HepG2 (cell line): ENCODE measurements around the gene ADAM15. TPM values are rescaled to one million over a fixed set of nuclear protein-coding genes. Genes with fewer than 3 reads are reported as not detected.
A peak's percentile ranks its signal among the peaks of the same experiment; 100 is the strongest.

ENCODE experiments used
- CENPT ChIP-seq: sonication (generic); formaldehyde crosslinking; IDR thresholded peaks from 2 replicates; pipeline ENCODE4 v1.8.0; 2022; ENCODE audit warnings: low read depth, mild to moderate bottlenecking, moderate library complexity, missing genetic modification reagents
- GFI1 ChIP-seq: sonication (generic); formaldehyde crosslinking; IDR thresholded peaks from 2 replicates; pipeline ENCODE4 v1.5.0; 2020; ENCODE audit warnings: missing genetic modification reagents, mild to moderate bottlenecking, borderline replicate concordance
- HMGXB3 ChIP-seq: sonication (generic); formaldehyde crosslinking; IDR thresholded peaks from 2 replicates; pipeline ENCODE4 v1.4.0; 2020; ENCODE audit warnings: missing genetic modification reagents, borderline replicate concordance
- HNF4A ChIP-seq: sonication (generic); formaldehyde crosslinking; IDR thresholded peaks from 2 replicates; pipeline ENCODE4 v1.4.0; 2020; ENCODE audit warnings: missing genetic modification reagents
- MAFG ChIP-seq: sonication (generic); formaldehyde crosslinking; IDR thresholded peaks from 2 replicates; pipeline ENCODE4 v1.5.1; 2020; ENCODE audit warnings: mild to moderate bottlenecking, missing genetic modification reagents
- MED8 ChIP-seq: sonication (generic); formaldehyde crosslinking; IDR thresholded peaks from 2 replicates; pipeline ENCODE4 v1.8.1; 2023; ENCODE audit warnings: mild to moderate bottlenecking, missing genetic modification reagents; ENCODE audit not compliant: insufficient replicate concordance
- MXD3 ChIP-seq: IDR thresholded peaks from 2 replicates; pipeline ENCODE4 v1.6.1; 2016; ENCODE audit warnings: mild to moderate bottlenecking, missing biosample characterization, missing genetic modification reagents
- PAWR ChIP-seq: sonication (generic); formaldehyde crosslinking; IDR thresholded peaks from 2 replicates; pipeline ENCODE4 v1.4.0; 2020; ENCODE audit warnings: missing genetic modification reagents, mild to moderate bottlenecking, borderline replicate concordance
- PHF21A ChIP-seq: sonication (generic); formaldehyde crosslinking; IDR thresholded peaks from 2 replicates; pipeline ENCODE4 v1.5.0; 2020; ENCODE audit warnings: mild to moderate bottlenecking, missing genetic modification reagents
- RXRA ChIP-seq: sonication (generic); formaldehyde crosslinking; IDR thresholded peaks from 2 replicates; pipeline ENCODE4 v1.5.1; 2020; ENCODE audit warnings: missing genetic modification reagents
- SOX5 ChIP-seq: IDR thresholded peaks from 2 replicates; pipeline ENCODE4 v1.6.1; 2016; ENCODE audit warnings: borderline replicate concordance
- SRSF1 ChIP-seq: fragments of 200-400 bp; formaldehyde crosslinking; optimal IDR thresholded peaks from 2 replicates; pipeline ENCODE3; 2017; ENCODE audit warnings: mild to moderate bottlenecking, low read depth, low read length, moderate library complexity
- ZBTB21 ChIP-seq: sonication (generic); formaldehyde crosslinking; IDR thresholded peaks from 2 replicates; pipeline ENCODE4 v1.4.0; 2020; ENCODE audit warnings: missing genetic modification reagents
- ZFP36 ChIP-seq: fragments of 150-350 bp; IDR thresholded peaks from 2 replicates; pipeline ENCODE4 v1.6.1; 2018; ENCODE audit warnings: borderline replicate concordance, low read length, low read depth; ENCODE audit not compliant: partially characterized antibody
- ZGPAT ChIP-seq: IDR thresholded peaks from 2 replicates; pipeline ENCODE4 v1.6.1; 2016; ENCODE audit warnings: mild to moderate bottlenecking
- ZNF235 ChIP-seq: sonication (generic); formaldehyde crosslinking; IDR thresholded peaks from 2 replicates; pipeline ENCODE4 v1.8.1; 2023; ENCODE audit warnings: mild to moderate bottlenecking, missing genetic modification reagents, borderline replicate concordance
- ZNF34 ChIP-seq: sonication (generic); formaldehyde crosslinking; IDR thresholded peaks from 2 replicates; pipeline ENCODE4 v1.4.0; 2020; ENCODE audit warnings: mild to moderate bottlenecking, missing genetic modification reagents, borderline replicate concordance
- ZNF414 ChIP-seq: sonication (generic); formaldehyde crosslinking; IDR thresholded peaks from 2 replicates; pipeline ENCODE4 v1.5.0; 2020; ENCODE audit warnings: missing genetic modification reagents
- ZNF451 ChIP-seq: sonication (generic); formaldehyde crosslinking; IDR thresholded peaks from 2 replicates; pipeline ENCODE4 v1.5.0; 2020; ENCODE audit warnings: mild to moderate bottlenecking, missing genetic modification reagents
- ZNF644 ChIP-seq: IDR thresholded peaks from 2 replicates; pipeline ENCODE4 v1.6.1; 2016; ENCODE audit warnings: low read depth
- ZNF788 ChIP-seq: sonication (generic); formaldehyde crosslinking; IDR thresholded peaks from 2 replicates; pipeline ENCODE4 v1.5.0; 2020; ENCODE audit warnings: mild to moderate bottlenecking, missing genetic modification reagents, borderline replicate concordance
- ZNF878 ChIP-seq: sonication (generic); formaldehyde crosslinking; IDR thresholded peaks from 2 replicates; pipeline ENCODE4 v1.8.1; 2023; ENCODE audit warnings: mild to moderate bottlenecking, missing genetic modification reagents, moderate library complexity
- ZSCAN9 ChIP-seq: IDR thresholded peaks from 2 replicates; pipeline ENCODE4 v1.6.1; 2016; ENCODE audit warnings: borderline replicate concordance
- polyA plus RNA-seq, 8 experiments: library from polyadenylated mRNA; depleted of rRNA in 3 of 8; stranded (reverse) in 7 of 8; unstranded in 1 of 8; fragments of >200 nt; fragmentation: Illumina TruSeq in 4 of 8; extraction: Trizol in 4 of 8; gene quantifications; 2 replicates each; pipeline versions ENCODE4 v1.2.1 to v1.2.3, GENCODE V29; 2011 to 2016; ENCODE audit warnings: low read depth in 4 of 8, missing spikeins in 1 of 8, mixed read lengths in 1 of 8; ENCODE audit not compliant: insufficient read depth in 1 of 8
- total RNA-seq, 5 experiments: library from RNA; depleted of rRNA; stranded (reverse); fragments of >200 nt; fragmentation: Illumina TruSeq; extraction: Trizol; gene quantifications; 2 replicates each; pipeline ENCODE4 v1.2.3, GENCODE V29; 2016; ENCODE audit warnings: low read depth in 1 of 5

The ADAM15 gene
- total and polyA plus RNA-seq, 2 of the 13 experiments (the other 11 are each of a cell fraction or from before 2014, with no cell fraction given), result 17.9 to 25.6 TPM

GRCh38 chr1:155017041-155017945 lies 33.8 kb upstream of the ADAM15 start (continued):
- peak; percentile 87 for TF ChIP-seq MXD3 (CRISPR knock-in tag)
- no peak for TF ChIP-seq ZBTB21 (CRISPR knock-in tag)
- TF ChIP-seq GFI1 (CRISPR knock-in tag), result peak; percentile 76; the same call in 1 of the 2 replicates
- TF ChIP-seq SOX5 (CRISPR knock-in tag), result peak; percentile 47; the same call in 1 of the 2 replicates
- peak; percentile 84; the same call in 1 of the 2 replicates for TF ChIP-seq ZNF414 (CRISPR knock-in tag)
- peak; percentile 90; the same call in 1 of the 2 replicates for TF ChIP-seq ZNF788 (CRISPR knock-in tag)
- 0 out of 2 replicates have a peak, but pooled peaks have one; percentile 58 for TF ChIP-seq HMGXB3 (CRISPR knock-in tag)
- TF ChIP-seq ZNF644 (CRISPR knock-in tag), result 0 out of 2 replicates have a peak, but pooled peaks have one; percentile 12
- no peak for TF ChIP-seq CENPT (CRISPR knock-in tag)
- TF ChIP-seq HNF4A (CRISPR knock-in tag), result peak; percentile 37; the same call in 1 of the 2 replicates
- no peak for TF ChIP-seq PAWR (CRISPR knock-in tag)
- peak; percentile 96 for TF ChIP-seq PHF21A (CRISPR knock-in tag)
- peak; percentile 70; the same call in 1 of the 2 replicates for TF ChIP-seq ZNF34
- TF ChIP-seq ZNF451 (CRISPR knock-in tag), result peak; percentile 92
- peak; percentile 73; the same call in 1 of the 2 replicates for TF ChIP-seq ZSCAN9 (CRISPR knock-in tag)
- TF ChIP-seq ZNF878, result peak; percentile 90
- TF ChIP-seq ZNF235 (CRISPR knock-in tag), result peak; percentile 86; the same call in 1 of the 2 replicates
- peak; percentile 50 for TF ChIP-seq MED8
- TF ChIP-seq MAFG, result no peak
- peak; percentile 76 for TF ChIP-seq RXRA (CRISPR knock-in tag)
- TF ChIP-seq ZGPAT (CRISPR knock-in tag), result peak; percentile 98
- peak; percentile 83 for TF ChIP-seq SRSF1
- TF ChIP-seq ZFP36, result no peak
